GM15510 (cell line): ENCODE results near the gene PLCL2.

Source experiments
- POLR2A ChIP-seq: IDR thresholded peaks from 3 replicates; pipeline ENCODE4 v1.6.1; 2011; ENCODE audit warnings: borderline replicate concordance; ENCODE audit not compliant: insufficient read length; ENCODE audit errors: extremely low read depth

The PLCL2 gene

GRCh38 chr3:17088602-17089313, 204.0 kb downstream of the PLCL2 start:
- no peak for TF ChIP-seq POLR2A

GRCh38 chr3:17089314-17089700, 204.6 kb downstream of the PLCL2 start:
- TF ChIP-seq POLR2A = no peak

DNA sequence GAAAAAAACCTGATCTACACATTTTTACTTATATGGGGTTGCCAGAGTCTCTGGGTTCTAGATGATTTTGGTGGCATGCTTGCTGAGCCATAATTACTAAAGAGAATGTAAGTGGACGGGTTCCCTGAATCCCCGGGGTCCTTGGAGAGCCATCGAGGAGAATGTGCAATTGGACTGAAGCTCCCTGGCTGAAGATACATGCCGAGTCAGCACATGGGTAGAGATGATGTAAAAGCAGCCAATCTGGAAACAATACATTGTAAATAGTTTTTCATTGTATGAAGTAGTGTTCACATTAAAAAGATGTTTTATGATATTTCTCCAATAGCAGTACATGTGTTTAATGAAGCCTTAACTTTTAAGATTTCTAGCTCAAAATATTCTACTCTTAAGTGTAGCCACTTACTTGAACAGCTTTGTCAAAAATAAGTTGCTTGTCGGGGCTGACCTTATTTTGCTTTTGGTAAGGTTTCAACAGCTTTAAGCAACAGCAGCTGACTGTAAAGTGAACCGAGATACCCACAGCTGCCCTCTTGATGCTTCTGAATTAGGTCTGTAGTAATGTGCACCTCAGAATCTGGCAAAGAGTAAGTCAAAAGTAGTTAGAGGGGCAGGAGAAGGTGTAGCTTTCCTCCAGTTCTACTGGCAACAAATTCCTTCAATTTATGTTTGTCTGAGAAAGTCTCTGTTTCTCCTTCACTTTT, 205.7 kb downstream of the PLCL2 start:
- TF ChIP-seq POLR2A = no peak

- no peak for TF ChIP-seq POLR2A
Observed at GRCh38 chr3:17091910-17092582, 207.3 kb downstream of the PLCL2 start.

DNA sequence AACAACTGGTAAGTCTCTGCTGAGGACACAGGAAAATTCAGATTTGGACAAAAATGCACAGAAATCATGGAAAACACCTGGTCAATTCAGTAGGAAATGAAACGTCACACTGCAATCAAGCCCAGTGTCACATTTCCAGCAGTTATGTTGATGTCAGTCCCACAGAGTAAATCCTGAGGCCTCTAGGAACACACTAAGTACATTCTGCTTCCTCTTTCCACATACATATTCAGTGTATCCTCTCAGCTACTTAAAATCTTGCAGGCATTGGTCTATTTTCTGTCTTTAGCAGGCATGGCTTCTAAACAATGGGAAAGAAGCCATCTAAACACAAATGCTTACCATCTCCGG, 207.8 kb downstream of the PLCL2 start:
- no peak for TF ChIP-seq POLR2A

DNA sequence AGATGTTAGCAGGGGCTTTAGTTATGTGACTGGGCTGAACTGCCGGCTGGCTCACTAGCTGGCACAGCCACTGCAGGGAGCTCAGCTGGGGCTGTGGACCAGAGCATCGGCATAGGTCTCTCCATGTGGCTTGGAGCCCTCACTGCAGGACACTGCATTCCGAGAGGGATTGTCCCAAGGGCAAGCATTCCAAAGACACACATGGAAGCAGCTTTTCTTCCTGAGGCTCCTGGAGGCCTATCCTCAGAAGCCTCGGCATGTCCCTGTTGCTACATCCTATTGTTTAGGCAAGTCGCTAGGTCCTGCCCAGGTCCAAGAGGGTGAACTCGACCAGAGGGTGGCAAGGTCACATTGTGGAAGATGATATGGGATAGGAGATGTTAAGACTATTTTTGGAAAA, 209.8 kb downstream of the PLCL2 start:
- TF ChIP-seq POLR2A = no peak

DNA sequence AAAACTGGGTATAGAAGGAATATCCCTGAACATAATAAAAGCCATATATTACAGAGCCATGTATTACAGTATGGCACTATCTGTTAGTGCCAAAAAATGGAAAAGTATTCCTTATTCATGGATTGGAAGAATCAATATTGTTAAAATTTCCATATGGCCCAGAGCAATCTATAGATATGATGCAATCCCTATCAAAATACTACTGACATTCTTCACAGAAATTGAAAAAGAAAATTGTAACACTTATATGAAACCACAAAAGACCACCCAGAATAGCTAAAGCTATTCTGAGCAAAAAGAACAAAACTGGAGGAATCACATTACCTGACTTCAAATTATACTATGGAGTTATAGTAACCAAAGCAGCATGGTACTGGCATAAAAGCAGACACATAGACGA, 218.8 kb downstream of the PLCL2 start:
- no peak for TF ChIP-seq POLR2A

GRCh38 chr3:17110660-17111396, 226.1 kb downstream of the PLCL2 start:
- no peak for TF ChIP-seq POLR2A

- TF ChIP-seq POLR2A = no peak
Observed at GRCh38 chr3:17111586-17111985, 226.8 kb downstream of the PLCL2 start.

DNA sequence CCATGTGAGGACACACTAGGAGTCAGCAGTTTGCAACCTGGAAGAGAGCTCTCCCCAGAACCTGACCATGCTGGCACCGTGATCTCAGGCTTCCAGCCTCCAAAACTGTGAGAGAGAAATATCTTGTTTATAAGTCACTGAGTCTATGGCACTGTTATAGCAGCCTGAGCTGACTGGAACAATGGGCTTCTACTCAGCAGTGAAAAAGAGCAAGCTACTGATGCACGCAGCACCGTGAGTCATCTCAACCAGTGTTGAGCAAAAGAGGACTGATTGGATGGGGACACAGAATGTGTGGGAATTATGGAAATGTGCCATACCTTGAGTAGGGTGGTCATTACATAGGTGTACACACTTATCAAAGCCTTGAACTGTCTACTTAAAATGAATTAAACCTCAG, 230.4 kb downstream of the PLCL2 start:
- TF ChIP-seq POLR2A = no peak

DNA sequence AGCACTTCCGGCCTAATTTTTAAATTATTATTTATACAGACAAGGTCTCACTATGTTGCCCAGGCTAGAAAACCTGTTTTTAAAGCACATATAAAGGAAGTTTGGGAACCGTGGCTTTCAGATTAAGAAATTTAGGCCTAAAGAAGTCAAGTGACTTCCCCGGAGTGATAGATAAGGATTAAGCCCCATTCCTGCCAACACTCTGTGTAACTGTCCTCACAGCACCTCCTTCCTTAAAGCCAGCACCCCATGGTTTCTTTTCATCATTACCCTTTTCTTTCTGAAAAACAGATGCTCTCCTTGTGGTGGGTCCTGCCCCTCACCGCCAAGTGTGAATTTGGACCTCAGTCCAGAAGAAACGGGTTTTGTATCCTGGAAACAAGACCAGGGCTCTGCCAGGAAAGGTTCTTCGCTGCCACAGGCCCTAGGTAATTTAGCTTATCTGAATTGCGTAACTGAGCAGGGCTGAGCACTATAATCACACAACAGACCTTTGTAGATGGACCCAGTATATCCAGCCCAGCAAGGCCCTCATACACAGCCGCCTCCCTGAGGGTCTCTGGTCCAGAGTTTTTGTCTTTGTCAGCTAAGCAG, 231.3 kb downstream of the PLCL2 start:
- no peak for TF ChIP-seq POLR2A

- no peak for TF ChIP-seq POLR2A
Observed at GRCh38 chr3:17118771-17119170, 234.0 kb downstream of the PLCL2 start.

DNA sequence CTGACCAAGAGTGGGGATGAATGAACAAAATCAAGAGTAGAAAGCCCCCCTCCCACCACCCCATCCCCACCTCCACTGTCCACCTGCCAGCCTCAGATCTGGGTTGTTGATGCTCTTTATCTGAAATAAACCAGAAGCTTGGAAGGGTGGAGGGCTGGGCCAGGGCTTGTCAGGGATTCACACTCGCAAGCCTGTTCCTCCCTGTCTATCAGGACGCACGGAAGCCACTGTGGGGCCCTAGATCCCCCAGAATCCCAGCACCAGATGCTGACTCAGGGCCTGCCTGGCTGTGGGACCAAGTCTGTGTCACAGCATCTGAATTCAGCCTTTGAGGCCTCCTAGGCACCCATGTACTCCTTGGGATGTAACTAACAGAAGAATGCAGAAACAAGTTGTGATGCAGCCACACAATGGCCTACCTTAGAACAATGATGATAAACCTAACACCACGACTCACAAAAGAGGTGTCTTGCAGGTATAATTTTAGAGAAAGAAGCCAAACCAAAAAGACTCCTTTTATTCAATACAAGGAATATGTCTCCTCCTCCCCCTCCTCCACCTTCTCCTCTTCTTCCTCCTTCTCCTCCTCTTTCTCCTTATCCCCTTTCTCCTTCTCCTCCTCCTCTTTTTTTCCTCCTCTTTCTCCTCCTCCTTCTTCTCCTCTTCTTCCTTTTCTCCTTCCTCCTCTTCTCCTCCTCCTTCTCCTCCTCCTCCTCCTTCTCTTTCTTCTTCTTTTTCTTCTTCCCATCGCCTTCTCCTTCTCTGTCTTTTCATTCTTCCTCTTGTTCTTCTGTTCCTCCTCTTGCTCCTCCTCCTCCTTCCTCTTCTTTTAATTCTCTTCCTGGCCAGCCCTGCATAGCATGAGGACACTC, 234.7 kb downstream of the PLCL2 start:
- no peak for TF ChIP-seq POLR2A

DNA sequence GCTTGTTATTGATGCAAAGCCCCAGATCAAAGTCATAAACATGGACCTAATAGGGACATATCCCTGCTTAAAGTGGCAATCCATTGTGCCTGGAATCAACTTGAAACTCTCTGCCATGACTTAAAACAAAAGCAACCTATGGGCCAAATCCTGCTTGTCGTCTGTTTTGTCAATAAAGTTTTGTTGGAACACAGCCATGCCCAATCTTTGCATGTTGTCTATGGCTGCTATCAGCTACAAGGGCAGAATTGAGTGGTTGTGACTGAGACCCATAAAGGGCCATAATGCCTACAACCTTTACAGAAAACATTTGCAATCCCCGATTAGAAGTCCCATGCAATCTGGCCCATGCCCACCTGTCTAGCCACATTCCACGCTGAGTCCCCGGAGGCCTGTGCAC, 235.4 kb downstream of the PLCL2 start:
- TF ChIP-seq POLR2A = no peak
